GM21528 (cell line): ENCODE data around the gene FRG2.
"Not testable (repeated sequence)": the region's sequence is repeated elsewhere in the genome, so short reads cannot be mapped to it uniquely, and the experiment has no call there.

Experiments
- ATAC-seq: cut with Tn5 transposase; IDR thresholded peaks from one replicate; pipeline ENCODE4 v1.9.1; 2021; ENCODE audit warnings: mild to moderate bottlenecking, moderate library complexity; ENCODE audit not compliant: unreplicated experiment, low FRiP score

The FRG2 gene

DNA sequence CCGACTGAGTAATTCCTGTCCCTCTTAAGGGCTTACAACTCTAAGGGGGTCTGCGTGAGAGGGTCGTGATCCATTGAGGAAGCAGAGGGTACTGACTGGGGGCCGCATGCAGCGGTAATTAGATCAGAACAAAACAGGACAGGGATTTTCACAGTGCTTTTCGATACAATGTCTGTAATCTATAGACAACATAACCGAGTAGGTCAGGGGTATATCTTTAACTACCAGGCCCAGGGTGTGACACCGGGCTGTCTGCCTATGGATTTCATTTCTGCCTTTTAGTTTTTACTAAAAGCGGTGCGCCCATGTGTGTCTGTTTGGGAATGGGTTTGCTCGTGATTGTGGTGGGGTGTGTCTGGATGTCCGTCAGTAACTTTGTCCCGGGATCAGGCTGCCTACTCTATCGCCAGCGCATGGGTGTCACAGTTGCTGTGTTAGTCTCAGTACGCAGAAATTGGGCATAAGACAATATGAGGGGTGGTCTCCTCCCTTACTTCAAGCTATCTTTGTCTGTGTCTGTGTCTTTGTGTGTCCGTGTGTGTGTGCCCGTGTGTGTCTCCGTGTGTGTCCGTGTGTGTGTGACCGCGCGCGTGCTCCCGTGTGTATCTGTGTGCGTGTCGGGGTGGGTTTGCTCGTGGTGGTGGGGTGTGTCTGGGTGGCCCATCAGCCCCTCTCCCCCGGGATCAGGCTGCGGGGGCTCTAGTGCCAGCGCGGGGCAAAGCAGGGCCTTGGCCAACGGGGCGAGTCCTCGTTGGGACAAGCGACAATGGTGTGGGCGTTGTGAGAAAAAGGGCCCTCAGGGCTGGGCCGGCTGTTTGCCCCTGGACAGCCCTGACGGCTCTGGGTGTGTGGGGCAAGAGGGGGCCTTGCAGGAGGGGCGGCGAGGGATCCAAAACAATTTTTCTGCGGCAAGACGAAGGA, 10.4 kb downstream of the FRG2 start:
- ATAC-seq: no peak

DNA sequence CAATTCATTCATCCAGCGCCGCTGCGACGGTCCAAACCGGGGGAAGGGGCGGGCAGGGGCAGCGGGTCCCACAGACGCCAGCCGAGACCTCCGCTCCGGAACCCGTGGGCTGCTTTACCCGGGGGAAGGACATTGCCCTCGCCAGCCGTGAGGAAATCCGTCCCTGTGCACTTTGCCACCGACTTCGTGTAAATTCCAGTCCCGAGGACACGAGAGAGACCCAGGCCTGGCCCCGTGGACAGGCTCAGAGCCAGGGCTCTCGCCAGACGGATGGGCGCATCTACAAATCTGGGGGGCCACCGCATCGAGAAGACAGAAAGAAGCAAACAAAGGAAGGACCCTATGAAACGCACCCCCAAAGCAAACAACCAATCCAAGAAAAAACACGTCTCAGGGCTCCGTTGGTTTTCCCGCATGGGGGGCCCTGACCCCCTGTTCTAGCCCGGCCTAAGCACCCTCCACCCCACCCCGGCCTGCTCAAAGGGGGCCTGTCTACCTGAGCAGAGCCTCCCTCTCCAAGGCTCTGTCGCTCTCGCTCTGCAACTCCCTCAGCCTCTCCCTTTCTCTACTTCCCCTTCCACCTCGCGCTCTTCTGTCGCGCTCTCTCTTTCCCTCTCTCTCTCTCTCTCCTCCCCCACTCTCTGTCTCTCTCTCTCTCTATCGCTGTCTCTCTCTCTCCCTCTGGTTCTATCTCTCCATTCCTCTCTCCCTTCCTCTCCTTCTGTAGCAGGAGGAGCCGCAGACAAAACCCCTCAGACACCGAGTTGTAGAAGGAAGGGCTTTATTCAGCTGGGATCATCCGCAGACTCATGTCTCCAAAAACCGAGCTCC, 11.3 kb downstream of the FRG2 start:
- no peak for ATAC-seq

DNA sequence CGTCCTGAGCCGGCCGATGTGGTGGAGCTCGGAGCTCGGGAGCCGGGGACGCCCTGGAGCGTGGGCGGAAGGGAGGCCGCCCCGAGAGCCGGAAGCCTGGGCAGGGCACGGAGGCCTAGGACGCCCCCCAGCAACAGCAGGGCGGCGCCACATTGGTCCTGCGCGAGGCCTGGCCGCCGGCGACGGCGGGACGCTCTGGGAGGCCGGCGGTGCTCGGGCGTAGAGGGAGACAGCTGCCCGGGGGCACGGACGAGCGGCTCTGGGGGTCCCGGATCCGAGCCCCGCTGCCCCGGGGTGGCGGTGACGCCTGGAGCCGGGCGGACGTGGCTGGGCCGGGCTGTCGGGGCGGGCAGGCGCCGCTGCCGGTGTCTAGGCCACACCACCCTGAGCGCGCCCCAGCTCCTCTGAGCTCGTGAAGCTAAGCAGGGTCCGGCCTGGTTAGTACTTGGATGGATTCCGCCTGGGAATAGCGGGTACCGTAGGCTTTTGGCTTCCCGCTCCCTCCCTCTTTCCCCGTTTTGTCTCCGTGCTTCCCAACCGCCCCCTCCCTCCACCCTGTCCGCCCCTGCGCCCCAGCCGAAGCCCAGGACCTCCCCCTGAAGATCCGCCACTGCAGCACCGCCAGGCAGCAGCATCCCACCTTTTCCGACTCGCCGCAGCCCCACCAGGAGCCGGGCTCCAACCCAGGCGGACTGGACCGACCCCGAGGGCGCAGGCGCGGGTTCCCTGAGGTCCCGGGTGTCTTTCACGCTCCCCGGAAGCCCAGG, 12.1 kb downstream of the FRG2 start:
- no peak for ATAC-seq

DNA sequence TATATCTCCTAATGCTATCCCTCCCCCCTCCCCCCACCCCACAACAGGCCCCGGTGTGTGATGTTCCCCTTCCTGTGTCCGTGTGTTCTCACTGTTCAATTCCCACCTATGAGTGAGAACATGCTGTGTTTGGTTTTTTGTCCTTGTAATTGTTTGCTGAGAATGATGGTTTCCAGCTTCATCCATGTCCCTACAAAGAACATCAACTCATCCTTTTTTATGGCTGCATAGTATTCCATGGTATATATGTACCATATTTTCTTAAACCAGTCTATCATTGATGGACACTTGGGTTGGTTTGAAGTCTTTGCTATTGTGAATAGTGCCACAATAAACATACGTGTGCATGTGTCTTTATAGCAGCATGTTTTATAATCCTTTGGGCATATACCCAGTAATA, 37.1 kb downstream of the FRG2 start:
- ATAC-seq: not testable (repeated sequence)

DNA sequence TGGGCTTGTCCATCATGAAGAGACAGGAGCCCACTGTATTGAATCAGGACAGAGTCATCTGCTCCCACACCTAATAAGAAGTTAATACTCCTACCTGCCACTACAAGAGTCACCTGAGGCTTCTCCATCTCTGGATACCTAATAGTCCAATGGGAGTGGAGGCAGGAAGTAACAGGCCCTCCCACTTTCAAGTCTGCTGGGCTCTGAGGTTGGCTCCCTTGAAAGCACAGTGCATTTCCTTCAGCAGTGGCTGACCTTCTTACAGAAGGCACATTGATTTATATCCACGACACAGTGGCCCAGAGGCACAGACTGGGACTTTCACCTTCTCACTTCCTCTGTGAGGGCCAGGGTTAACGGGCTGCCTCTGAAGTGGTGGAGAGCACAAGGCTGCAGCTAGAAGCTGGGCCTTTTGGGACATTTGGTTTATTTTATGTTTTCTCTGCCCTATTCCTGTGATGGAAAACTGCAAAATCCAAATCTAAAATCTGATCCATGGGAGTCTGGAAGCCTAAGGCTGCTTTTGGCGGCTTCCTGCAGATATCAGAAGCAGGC, 38.1 kb downstream of the FRG2 start:
- no peak for ATAC-seq

DNA sequence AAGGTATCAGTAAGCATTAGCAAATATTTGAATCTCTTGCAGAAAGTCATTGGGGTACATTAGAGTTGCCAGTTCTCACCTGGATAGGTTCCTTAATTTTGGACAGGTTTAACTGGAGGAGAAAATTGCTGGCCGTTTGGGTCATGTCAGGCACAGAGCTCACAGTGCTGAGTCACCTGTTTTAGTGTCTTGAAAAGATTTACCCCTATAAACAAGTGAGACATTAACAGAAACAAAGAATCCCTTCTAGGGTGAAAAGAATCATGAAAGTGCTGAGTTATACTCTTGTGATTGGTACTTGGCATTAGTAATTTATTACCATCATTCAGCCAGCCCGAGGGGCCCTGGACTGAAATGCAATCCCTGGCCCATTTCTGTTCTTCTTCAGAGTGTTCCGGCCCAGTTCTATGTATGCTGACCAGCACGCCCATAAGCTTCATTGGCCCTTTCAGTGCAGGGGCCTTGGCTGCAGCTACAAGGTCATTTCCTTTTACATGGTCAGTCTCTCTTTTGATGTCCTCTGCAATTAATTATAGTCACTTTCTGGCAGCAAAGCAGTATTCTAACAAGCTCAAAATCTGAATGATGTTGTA, 41.3 kb downstream of the FRG2 start:
- not testable (repeated sequence) for ATAC-seq

DNA sequence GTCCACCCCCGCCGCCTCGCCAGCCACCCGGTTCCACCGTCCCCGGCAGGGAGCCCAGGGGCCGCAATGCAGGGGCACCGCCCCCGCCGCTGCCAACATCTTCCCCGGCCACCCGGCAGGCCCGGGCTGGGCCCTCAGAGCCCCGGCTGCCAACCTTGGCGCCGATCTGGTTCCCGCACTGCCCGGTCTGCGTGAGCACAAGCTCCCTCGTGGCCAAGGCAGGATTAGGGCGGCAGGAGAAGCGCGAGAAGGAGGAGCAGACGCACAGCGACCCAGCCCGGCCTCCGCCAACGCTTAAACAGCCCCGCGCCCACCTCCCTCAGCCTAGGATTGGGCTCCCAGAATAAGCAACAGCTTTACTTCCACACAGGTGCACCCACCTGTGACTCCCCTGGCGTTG, 42.4 kb downstream of the FRG2 start:
- not testable (repeated sequence) for ATAC-seq

DNA sequence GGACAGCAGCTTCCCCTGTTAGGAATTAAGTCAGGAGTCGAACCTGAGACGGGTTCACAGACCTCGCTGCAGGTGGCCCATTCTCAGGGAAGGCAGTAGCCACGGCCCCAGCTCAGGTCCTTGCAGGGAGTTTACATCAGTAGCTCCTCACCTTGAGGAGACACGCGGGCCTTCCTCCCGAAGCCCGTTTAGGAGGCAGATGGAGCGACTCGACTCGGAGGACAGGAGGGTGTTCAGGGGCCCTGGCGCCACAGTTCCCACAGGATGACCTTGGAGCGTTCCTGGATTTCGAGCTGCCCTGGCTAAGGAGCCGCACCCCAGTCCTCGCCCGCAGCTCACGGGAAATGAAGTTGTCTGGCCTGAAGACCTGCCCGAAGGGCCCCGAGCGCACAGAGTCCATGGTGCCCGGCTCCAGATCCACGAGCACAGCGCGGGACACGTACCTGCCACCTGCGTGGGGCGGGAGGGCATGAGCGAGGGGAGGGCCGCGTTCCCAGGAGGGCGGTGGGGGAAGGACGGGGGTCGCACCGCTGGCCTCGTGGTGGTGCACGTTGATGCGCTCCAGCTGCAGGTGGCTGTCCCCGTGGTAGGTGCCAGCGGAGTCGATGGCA, 43.0 kb downstream of the FRG2 start:
- ATAC-seq: not testable (repeated sequence)

DNA sequence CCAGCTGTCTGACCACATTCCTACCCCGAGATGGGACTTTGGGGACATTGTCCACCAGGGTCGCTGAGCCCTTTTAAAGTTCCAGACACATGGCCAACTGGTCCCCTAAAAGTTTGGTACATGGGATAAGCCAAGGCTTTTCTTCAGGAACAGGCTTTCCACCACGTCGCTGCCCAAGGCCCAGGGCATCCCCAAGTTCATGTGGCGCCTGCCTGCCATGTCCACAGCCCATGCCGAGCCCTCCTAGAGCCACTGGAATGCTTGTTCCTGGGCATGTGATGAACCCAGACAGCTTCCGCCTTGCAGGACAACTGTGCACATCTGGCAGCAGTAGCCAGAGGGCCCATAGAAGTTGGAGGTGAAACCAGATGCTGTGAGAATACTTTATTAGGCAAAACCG, 45.1 kb downstream of the FRG2 start:
- no peak for ATAC-seq

DNA sequence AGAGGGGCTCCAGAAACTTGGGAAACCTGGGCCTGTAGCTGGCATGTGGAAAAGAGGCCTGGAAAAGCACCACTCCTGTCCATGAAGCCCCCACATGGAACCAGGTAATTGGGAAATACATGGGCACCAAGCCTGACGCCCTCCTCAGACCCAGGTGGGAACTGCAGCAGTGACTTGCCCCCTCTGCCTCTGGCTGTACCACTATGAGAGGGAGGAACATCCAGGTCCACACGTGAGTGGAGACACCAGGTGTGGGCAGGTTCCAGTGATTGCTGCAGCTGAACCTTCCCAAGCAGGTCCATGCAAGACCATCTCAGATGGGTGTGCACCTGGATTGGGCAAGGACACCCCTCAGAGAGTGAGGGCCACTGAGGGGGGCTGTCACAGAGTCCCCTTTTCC, 46.8 kb downstream of the FRG2 start:
- not testable (repeated sequence) for ATAC-seq

DNA sequence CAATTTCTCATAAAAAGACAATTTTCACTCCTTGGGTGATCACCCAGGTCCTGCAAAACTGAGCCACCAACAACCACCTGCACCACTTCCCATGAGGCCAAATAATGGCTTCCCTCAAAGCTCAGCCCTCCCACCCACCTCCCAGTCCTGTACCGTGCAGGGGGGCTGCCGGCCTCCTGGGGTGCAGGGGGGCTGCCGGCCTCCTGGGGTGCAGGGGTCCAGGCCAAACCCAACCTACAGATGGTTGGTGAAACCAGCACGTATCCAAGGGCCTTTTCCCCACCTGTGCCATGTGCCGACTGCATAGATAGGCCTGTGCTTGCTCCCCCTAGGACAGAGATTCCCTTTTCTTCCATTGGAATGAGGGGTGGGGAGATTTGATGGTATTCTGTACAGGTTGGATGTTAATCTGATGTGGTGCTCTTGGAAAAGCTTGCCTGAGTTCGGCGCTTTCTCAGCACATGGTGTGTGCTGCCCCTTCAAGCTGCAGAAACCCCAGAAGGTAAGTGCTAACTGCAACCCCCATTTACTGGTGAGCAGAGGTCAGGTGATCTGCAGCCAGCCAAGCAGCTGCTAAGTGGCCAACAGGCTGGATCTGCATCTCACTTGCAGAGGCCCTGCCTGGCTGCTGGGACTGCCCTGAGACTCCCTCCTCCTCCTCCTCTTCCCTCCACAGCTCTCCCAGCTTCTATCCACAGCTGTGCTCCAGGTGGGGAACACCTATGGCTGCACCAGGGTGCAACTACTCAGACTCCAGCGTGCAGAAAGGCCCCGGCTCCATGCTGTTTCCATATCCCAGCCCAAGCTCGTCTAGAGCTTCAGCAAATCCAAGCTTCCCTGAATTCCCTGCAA, 47.6 kb downstream of the FRG2 start:
- ATAC-seq: no peak
